ENCODE measurements around the gene C1orf56. TPM values are rescaled to one million over a fixed set of nuclear protein-coding genes. Genes with fewer than 3 reads are reported as not detected.

C1orf56 gene, protein sequence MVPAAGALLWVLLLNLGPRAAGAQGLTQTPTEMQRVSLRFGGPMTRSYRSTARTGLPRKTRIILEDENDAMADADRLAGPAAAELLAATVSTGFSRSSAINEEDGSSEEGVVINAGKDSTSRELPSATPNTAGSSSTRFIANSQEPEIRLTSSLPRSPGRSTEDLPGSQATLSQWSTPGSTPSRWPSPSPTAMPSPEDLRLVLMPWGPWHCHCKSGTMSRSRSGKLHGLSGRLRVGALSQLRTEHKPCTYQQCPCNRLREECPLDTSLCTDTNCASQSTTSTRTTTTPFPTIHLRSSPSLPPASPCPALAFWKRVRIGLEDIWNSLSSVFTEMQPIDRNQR
- total RNA-seq (11.6 and 13.6 TPM in 2 replicates), polyA plus RNA-seq (15.6 TPM in 2 replicates)

DNA sequence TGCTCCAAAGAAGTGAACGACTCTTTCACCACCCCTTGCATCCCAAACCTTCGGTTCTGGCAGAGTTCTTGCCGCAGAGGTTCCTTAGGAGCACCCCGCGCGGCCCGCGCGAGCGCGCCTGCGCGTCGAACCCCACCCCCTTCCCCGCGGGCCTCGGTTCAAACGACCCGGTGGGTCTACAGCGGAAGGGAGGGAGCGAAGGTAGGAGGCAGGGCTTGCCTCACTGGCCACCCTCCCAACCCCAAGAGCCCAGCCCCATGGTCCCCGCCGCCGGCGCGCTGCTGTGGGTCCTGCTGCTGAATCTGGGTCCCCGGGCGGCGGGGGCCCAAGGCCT is at the start of gene C1orf56:
C1orf56 (plus strand) TSS at position 161 of the 334 bp plus-strand sequence; CDS start at position 258, 97 bp downstream.
- H3K36me3 ChIP-seq, result no peaks in the 10 kb centered on the region
- DNase-seq (ENCODE audit: low read depth in 1 of 2, low spot score in 1 of 2), result peak; percentile 77 to 82
- no peaks in the 10 kb centered on the region for H3K27me3 ChIP-seq
- H3K27ac ChIP-seq, result peak within 1 kb of the TSS; percentile 59
- H3K4me3 ChIP-seq, result peak within 1 kb of the TSS; percentile 65
- H3K4me1 ChIP-seq (ENCODE audit: low read depth), result peaks cover 18% of the 10 kb centered on the region
- no peaks in the 10 kb centered on the region for H3K9me3 ChIP-seq (ENCODE audit: low read depth)
- TF ChIP-seq CTCF (IDR thresholded peaks at IDR 0.05; ENCODE audit: low read depth, low read length), result no peak

DNA sequence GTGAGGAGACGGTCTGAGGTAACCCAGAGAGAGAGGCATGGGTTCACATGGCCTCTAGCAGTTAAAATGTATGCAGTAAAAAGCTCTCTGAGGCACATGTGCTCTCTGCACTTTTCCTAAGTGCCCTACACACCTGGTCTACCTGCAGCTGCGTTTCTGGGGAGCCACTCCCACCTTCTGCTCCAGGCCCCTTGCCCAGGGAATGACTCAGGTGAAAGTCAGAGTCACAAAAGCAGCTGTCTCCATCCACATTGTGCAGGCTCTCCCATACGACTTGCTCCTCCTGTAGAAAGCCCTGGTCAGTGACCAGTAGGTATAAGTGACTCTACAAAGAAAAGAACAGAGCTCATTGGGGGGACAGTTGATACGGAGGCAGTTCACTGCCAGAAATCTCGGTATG is 49.6 kb upstream of the C1orf56 start:
- no peak overlapping the region for H3K4me3 ChIP-seq
- H3K27me3 ChIP-seq, result no peaks in the 10 kb centered on the region
- peaks cover 5% of the 10 kb centered on the region for H3K36me3 ChIP-seq
- H3K27ac ChIP-seq, result no peak overlapping the region
- no peaks in the 10 kb centered on the region for H3K9me3 ChIP-seq (ENCODE audit: low read depth)
- H3K4me1 ChIP-seq (ENCODE audit: low read depth), result no peaks in the 10 kb centered on the region
- no peak for TF ChIP-seq CTCF (IDR thresholded peaks at IDR 0.05; ENCODE audit: low read depth, low read length)
- DNase-seq (ENCODE audit: low read depth in 1 of 2, low spot score in 1 of 2), result no peak

DNA sequence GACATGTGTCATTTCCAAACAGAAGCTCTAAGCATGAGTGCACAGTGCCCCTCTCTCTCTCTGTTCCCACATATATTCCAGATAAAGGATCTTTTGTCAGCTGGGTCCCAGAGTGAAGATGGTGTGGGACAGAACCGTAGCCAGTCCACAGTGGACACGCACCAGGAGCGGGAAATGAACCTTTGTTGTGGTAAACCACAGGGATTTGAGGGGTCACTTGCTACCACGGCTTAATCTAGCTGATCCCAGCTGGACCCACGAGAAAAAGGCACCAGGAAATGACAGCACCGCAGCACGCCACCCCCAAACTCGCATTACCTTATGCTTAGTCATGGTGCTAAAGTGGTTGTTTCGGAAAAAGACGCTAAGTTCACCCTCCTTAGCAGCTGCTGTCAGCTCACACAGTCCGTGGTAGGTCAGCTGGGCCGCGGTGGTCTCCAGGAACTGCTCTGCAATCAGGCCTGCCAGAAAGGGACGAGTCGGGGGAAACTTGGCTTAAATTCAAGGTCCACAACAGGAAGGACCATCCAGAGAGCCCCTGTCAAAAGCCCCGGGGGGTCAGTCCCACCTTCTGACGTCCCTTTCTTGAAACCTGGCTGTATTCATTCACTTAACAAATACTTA is 48.4 kb upstream of the C1orf56 start:
- no peak for TF ChIP-seq CTCF (IDR thresholded peaks at IDR 0.05; ENCODE audit: low read depth, low read length)
- no peaks in the 10 kb centered on the region for H3K27me3 ChIP-seq
- no peak overlapping the region for H3K4me3 ChIP-seq
- H3K27ac ChIP-seq, result no peak overlapping the region
- DNase-seq (ENCODE audit: low read depth in 1 of 2, low spot score in 1 of 2), result peak in 1 of 2 donors; percentile 81
- no peaks in the 10 kb centered on the region for H3K9me3 ChIP-seq (ENCODE audit: low read depth)
- H3K36me3 ChIP-seq, result peaks cover 5% of the 10 kb centered on the region
- no peaks in the 10 kb centered on the region for H3K4me1 ChIP-seq (ENCODE audit: low read depth)

DNA sequence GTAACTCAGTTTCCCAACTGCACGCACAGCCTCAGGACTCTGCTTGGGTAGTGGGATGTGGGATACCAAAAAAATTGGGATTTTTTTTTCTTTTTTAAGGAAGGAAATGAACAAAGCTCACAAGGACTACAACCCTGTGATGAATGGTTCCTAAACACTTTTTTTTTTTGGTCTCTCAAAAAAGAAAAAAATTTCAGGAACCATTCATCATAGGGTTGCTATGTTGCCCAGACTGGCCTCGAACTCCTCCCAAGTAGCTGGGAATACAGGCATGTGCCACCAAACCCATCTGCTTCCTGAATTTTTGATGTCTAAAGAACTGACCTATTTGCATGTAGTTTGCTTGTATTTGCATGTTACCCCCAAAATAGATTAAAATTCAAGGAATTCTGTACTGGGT is 47.6 kb upstream of the C1orf56 start:
- DNase-seq (ENCODE audit: low read depth in 1 of 2, low spot score in 1 of 2), result no peak
- Histone ChIP-seq H3K36me3 (peaks cover 5% of the 10 kb centered on the region), H3K27me3 (no peaks in the 10 kb centered on the region), H3K9me3 (ENCODE audit: low read depth) (no peaks in the 10 kb centered on the region), H3K4me1 (ENCODE audit: low read depth) (peaks cover 4% of the 10 kb centered on the region), H3K27ac (no peak overlapping the region), H3K4me3 (no peak overlapping the region)
- no peak for TF ChIP-seq CTCF (IDR thresholded peaks at IDR 0.05; ENCODE audit: low read depth, low read length)

GRCh38 chr1:151000408-151000807 is 47.1 kb upstream of the C1orf56 start:
- H3K27ac ChIP-seq, result no peak overlapping the region
- H3K36me3 ChIP-seq, result peaks cover 5% of the 10 kb centered on the region
- TF ChIP-seq CTCF (IDR thresholded peaks at IDR 0.05; ENCODE audit: low read depth, low read length), result no peak
- no peaks in the 10 kb centered on the region for H3K9me3 ChIP-seq (ENCODE audit: low read depth)
- H3K4me3 ChIP-seq, result no peak overlapping the region
- no peaks in the 10 kb centered on the region for H3K27me3 ChIP-seq
- DNase-seq (ENCODE audit: low read depth in 1 of 2, low spot score in 1 of 2), result no peak
- H3K4me1 ChIP-seq (ENCODE audit: low read depth), result peaks cover 9% of the 10 kb centered on the region
